Suprapubic skin (tissue), 4 donors: ENCODE measurements around the gene PAXX. TPM values are rescaled to one million over a fixed set of nuclear protein-coding genes. Genes with fewer than 3 reads are reported as not detected.

Experiments used
- DNase-seq, 2 donors: peaks; one replicate each; pipeline ENCODE4 v3.0.0-alpha.2; 2019; ENCODE audit warnings: low spot score in 2 of 2
- H3K27ac ChIP-seq: fragments of 200-600 bp; sonication (generic); one replicate; pipeline ENCODE4 v1.5.1; 2019
- H3K27me3 ChIP-seq: fragments of 200-600 bp; sonication (generic); one replicate; pipeline ENCODE4 v1.5.1; 2019
- H3K36me3 ChIP-seq: fragments of 200-600 bp; sonication (generic); one replicate; pipeline ENCODE4 v1.5.1; 2019
- H3K4me1 ChIP-seq: fragments of 200-600 bp; sonication (generic); one replicate; pipeline ENCODE4 v1.5.1; 2019
- H3K4me3 ChIP-seq: fragments of 200-600 bp; sonication (generic); one replicate; pipeline ENCODE4 v1.5.1; 2019; ENCODE audit warnings: mild to moderate bottlenecking
- H3K9me3 ChIP-seq: fragments of 200-600 bp; sonication (generic); one replicate; pipeline ENCODE4 v1.5.1; 2019
- EP300 ChIP-seq: sonication (generic); formaldehyde crosslinking; IDR thresholded peaks from one replicate; pipeline ENCODE4 v1.6.1; 2017; ENCODE audit warnings: antibody characterized with exemption
- POLR2A ChIP-seq, 2 donors: fragments of 450-650 bp; IDR thresholded peaks; one replicate each; pipeline ENCODE4 v1.6.1; 2017; ENCODE audit warnings: antibody characterized with exemption in 2 of 2, mild to moderate bottlenecking in 2 of 2, moderate library complexity in 2 of 2
- POLR2AphosphoS5 ChIP-seq, 3 donors: sonication (generic); formaldehyde crosslinking; IDR thresholded peaks; one replicate each; pipeline ENCODE4 v1.6.1; 2017; ENCODE audit warnings: antibody characterized with exemption in 3 of 3
- WGBS: methylation state at CpG from one replicate; pipeline ENCODE4 v1.1.5; 2018; 5-methylcytosine and 5-hydroxymethylcytosine counted together
- total RNA-seq, 4 donors: library from RNA; depleted of rRNA; stranded (reverse); fragments of >200 nt; gene quantifications; one replicate each; pipeline ENCODE4 v1.1.0, GENCODE V29; 2016
- TF ChIP-seq, protein P1 (sequence below), 2 donors: fragments of 200-600 bp in 1 of 2; fragments of 450-650 bp in 1 of 2; sonication (generic) in 1 of 2; IDR thresholded peaks; one replicate each; pipeline ENCODE4 v1.5.1; 2016 to 2019; ENCODE audit warnings: antibody characterized with exemption in 2 of 2, mild to moderate bottlenecking in 1 of 2, moderate library complexity in 1 of 2

Gene PAXX
- total RNA-seq, 4 donors from 2014 or later: 43.2 to 68.6 (median 61.5) TPM

DNA sequence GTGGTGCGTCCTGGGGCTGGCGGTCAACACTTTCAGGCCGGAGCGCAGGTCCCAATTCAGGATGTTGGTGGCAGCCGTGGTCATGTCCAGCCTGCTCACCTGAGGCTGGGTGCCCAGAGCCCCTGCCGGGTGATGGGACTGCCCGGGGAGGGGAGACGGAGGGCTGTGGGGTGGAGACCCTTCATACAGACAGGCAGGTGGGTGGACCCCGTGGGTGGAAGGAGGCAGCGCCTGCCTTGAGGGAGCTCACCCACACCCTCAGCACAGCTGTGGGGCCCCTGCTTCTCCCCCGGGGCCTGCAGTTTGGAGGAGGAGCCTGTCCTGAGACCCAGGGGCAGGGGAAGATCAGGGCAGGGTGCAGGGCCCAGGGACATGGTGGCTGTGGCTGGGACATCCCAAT is 21.9 kb upstream of the PAXX start:
- H3K4me3 ChIP-seq: no peak overlapping the region
- DNase-seq: no peak
- no peak overlapping the region for H3K27ac ChIP-seq
- TF ChIP-seq, protein P1, sequence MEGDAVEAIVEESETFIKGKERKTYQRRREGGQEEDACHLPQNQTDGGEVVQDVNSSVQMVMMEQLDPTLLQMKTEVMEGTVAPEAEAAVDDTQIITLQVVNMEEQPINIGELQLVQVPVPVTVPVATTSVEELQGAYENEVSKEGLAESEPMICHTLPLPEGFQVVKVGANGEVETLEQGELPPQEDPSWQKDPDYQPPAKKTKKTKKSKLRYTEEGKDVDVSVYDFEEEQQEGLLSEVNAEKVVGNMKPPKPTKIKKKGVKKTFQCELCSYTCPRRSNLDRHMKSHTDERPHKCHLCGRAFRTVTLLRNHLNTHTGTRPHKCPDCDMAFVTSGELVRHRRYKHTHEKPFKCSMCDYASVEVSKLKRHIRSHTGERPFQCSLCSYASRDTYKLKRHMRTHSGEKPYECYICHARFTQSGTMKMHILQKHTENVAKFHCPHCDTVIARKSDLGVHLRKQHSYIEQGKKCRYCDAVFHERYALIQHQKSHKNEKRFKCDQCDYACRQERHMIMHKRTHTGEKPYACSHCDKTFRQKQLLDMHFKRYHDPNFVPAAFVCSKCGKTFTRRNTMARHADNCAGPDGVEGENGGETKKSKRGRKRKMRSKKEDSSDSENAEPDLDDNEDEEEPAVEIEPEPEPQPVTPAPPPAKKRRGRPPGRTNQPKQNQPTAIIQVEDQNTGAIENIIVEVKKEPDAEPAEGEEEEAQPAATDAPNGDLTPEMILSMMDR (IDR thresholded peaks at IDR 0.05): no peak
- TF ChIP-seq POLR2AphosphoS5 (IDR thresholded peaks at IDR 0.05): no peak
- TF ChIP-seq POLR2A (IDR thresholded peaks at IDR 0.05): no peak
- no peak for TF ChIP-seq EP300
- peaks cover 18% of the 10 kb centered on the region for H3K4me1 ChIP-seq
- H3K27me3 ChIP-seq: no peaks in the 10 kb centered on the region
- WGBS: no CpG with 5 or more reads among the region's 11 CpGs
- H3K9me3 ChIP-seq: no peaks in the 10 kb centered on the region
- no peaks in the 10 kb centered on the region for H3K36me3 ChIP-seq

DNA sequence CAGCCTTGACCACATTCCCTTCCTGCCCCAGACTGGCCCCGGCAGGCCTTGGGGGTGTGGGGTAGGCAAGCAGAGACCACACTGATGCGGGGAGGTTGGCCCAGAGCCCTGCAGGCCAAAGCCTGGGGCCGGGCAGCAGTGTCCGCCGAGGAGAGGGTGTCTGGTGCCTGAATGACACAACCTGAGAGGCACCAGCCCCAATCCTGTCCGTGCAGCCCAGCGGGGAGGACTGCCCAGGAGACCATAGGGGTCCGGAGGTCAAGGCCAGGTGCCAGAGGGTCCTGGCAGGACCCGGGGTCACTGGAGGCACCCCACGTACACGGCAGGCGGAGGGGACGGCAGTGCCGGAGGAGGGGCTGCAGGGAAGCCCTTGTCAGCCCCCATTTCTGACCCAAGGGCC is 20.5 kb upstream of the PAXX start:
- TF ChIP-seq POLR2A (IDR thresholded peaks at IDR 0.05) (no peak), EP300 (no peak), POLR2AphosphoS5 (IDR thresholded peaks at IDR 0.05) (no peak)
- TF ChIP-seq, protein P1 (IDR thresholded peaks at IDR 0.05): no peak
- H3K4me3 ChIP-seq: no peak overlapping the region
- WGBS: no CpG with 5 or more reads among the region's 14 CpGs
- no peak overlapping the region for H3K27ac ChIP-seq
- DNase-seq: no peak
- no peaks in the 10 kb centered on the region for H3K27me3 ChIP-seq
- no peaks in the 10 kb centered on the region for H3K9me3 ChIP-seq
- no peaks in the 10 kb centered on the region for H3K36me3 ChIP-seq
- H3K4me1 ChIP-seq: peaks cover 26% of the 10 kb centered on the region

DNA sequence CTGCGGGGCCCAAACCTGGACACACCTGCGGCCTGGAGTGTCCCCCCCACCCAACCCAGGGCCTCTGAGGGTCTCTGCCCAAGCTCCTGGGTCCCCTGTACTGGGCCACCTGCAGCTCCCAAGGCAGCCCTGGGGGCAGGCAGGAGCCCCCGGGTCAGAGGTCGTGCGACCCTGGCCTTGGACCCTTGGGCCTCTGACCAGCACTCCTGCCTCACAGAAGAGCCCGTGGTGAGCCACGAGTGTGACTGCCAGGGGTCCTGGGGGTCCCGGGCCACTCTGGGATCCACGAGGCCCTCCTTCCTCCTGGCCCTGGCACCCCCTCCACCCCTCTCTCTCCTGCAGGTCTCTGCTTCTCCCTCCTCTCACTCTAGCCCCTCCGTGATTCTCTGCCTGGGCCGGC is 19.9 kb upstream of the PAXX start:
- H3K27me3 ChIP-seq: no peaks in the 10 kb centered on the region
- H3K4me1 ChIP-seq: peaks cover 30% of the 10 kb centered on the region
- no peak for TF ChIP-seq POLR2AphosphoS5 (IDR thresholded peaks at IDR 0.05)
- TF ChIP-seq EP300: no peak
- TF ChIP-seq, protein P1 (IDR thresholded peaks at IDR 0.05): no peak
- TF ChIP-seq POLR2A (IDR thresholded peaks at IDR 0.05): no peak
- no peaks in the 10 kb centered on the region for H3K36me3 ChIP-seq
- H3K9me3 ChIP-seq: no peaks in the 10 kb centered on the region
- 80% methylated on average over 6 of the region's 11 CpGs for WGBS
- no peak for DNase-seq
- no peak overlapping the region for H3K27ac ChIP-seq
- no peak overlapping the region for H3K4me3 ChIP-seq

DNA sequence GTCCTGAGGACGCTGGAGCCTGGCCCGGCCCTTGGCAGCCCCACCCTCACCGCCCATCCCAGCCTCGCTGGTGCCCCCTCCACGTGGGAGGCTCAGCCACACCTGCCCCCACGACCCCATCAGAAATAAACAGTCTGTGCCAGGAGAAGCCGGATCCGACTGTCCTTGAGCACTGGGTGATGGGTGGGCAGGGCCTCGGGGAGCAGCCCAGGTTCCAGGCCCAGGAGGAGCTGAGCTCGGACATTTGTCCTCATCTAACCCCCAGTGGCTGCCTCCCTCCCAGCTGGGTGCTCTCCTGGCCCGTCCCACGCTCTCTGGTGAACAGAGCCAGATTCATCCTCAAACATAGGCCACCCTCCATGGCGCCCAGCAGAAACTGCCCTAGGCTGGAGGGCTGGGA is 19.5 kb upstream of the PAXX start:
- Histone ChIP-seq H3K27ac (no peak overlapping the region), H3K27me3 (no peaks in the 10 kb centered on the region), H3K36me3 (no peaks in the 10 kb centered on the region), H3K4me3 (no peak overlapping the region), H3K9me3 (no peaks in the 10 kb centered on the region), H3K4me1 (peaks cover 33% of the 10 kb centered on the region)
- TF ChIP-seq POLR2A (IDR thresholded peaks at IDR 0.05) (no peak), POLR2AphosphoS5 (IDR thresholded peaks at IDR 0.05) (no peak), EP300 (no peak)
- TF ChIP-seq, protein P1 (IDR thresholded peaks at IDR 0.05): no peak
- WGBS: 61% methylated on average over 8 of the region's 13 CpGs
- no peak for DNase-seq

DNA sequence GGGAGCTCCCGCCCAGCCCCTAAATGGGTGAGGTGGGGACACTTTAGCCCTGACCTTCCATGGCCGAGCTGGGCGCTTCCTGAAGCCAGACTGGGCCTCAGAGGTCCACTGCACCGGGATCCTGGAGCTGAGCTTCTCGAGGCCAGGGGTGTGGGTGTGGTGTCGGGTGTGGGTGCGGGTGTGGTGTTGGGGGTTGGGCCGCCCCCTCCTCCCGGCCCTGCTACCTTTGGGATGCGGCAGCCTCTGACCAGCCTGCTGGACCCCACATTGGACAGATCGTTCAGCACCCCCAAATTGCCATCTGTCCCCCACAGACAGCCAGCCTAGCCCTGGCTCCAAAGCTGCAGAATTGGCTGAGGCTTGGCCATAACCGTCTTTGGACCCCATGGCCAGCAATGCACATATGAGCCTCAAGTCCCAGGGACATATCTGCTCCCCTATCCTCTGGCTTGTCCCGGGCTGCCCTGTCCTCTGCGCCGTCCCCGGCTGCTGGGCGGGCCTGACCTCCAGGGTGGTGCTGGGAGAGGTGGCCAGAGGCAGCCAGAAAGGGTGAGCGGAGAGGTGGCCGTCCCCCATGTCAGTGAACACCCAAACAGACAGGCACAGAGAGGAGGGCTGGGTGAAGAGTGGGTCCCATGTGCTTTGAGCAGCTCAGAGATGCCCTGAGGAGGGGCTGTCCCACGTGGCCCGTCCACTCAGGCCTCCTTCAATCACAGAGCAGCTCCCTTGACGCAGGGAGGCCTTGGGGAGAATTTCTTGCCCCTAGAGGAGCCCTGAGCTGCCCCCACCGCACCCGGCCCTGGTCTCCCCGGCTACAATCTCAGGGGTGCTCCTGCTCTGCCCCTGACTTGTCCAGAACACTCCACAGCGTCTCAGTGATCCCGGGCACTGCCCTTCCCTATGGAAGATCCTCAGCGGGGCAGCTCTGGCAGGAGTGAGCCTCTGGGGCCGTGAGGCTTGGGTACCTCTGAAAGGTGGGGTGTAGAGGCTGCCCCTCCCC is 18.3 kb upstream of the PAXX start:
- DNase-seq: no peak
- H3K4me1 ChIP-seq: peaks cover 39% of the 10 kb centered on the region
- WGBS: 83% methylated on average over 25 of the region's 29 CpGs
- no peaks in the 10 kb centered on the region for H3K27me3 ChIP-seq
- no peaks in the 10 kb centered on the region for H3K36me3 ChIP-seq
- TF ChIP-seq EP300 (no peak), POLR2A (IDR thresholded peaks at IDR 0.05) (no peak), POLR2AphosphoS5 (IDR thresholded peaks at IDR 0.05) (no peak)
- TF ChIP-seq, protein P1 (IDR thresholded peaks at IDR 0.05): no peak
- no peak overlapping the region for H3K4me3 ChIP-seq
- H3K27ac ChIP-seq: no peak overlapping the region
- no peaks in the 10 kb centered on the region for H3K9me3 ChIP-seq
